NCI-H82 treated with DMSO at 0.1 percent for 48 hours (cell line): ENCODE results near the gene CACNA1A.
"Not testable (repeated sequence)": the region's sequence is repeated elsewhere in the genome, so short reads cannot be mapped to it uniquely, and the experiment has no call there.

Experiments
- DNase-seq: peaks from one replicate; lab custom pipeline; 2025; ENCODE audit not compliant: unreplicated experiment; lab: John Stamatoyannopoulos, UW

CACNA1A gene

DNA sequence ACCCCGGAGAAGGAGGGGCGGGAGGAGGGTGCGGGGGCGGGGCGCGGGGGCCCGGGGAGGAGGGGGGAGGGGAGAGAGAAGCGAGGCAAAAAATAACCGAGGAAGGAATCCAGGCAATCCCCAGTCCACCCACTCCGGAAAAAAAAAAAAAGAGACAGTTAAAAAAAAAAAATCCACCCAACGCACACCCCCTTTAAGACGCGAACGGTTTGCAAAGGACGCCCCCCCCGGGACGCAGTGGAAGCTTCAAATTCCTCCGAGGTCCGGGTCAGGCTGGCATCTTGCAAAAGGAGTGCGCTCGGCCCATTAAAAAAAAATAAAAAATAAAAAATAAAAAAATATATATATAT lies at the start of gene CACNA1A:
CACNA1A (minus strand) TSS at position 9 of the 350 bp plus-strand sequence. CDS start 255 bp downstream, outside the sequence.
- DNase-seq = no peak

DNA sequence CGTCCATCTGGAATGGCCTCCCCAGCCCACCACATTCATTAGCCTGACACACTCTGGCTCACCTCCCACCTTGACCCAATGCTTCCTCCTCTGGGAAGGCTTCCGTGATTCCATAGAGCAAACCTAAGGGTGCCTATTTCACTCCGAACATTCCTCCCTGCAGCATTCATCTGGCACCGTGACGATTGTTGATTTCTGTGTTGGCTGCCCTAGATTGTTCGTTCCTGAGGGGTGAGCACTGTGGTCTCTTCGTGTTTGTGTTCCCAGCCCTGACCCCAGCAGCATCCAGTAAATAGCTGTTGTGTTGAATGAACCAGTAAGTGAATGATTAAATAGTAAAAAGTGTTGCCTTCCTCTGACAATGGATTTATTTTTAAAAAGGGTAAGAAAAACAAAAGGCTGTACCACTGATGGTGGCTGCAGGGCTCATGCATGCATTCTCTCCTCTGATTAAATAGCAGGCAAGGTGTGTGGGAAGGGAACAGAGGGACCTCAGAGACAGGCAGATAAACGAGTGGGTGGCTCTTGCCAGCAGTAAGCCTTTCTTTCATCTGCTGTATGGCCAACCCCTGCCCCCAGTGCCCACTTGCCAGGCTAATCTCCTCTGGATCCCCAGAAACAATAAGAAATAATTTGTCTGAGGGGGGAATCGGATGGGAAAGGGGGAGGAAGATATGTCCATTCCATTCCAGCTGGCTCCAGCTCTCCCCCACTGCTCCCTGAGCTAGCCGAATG lies 48.4 kb upstream of the CACNA1A start:
- DNase-seq = no peak

DNA sequence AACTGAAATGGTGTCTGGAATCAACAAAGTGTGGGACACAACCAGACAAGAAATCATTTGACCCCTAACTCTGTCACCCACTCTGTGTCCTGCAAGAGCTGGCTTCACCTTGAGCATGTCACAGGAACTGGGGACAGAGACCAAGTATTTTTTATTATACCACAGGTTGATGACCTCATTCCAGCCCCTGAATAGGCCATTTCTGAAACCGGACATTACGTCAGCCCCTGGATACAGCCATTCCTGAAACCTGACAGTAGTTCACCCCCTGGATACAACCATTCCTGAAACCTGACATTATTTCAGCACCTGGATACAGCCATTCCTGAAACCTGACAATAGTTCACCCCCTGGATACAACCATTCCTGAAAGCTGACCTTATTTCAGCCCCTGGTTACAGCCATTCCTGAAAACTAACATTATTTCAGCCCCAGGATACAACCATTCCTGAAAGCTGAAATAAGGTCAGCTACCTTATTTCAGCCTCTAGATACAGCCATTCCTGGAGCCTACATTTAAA lies 47.7 kb upstream of the CACNA1A start:
- no peak for DNase-seq

DNA sequence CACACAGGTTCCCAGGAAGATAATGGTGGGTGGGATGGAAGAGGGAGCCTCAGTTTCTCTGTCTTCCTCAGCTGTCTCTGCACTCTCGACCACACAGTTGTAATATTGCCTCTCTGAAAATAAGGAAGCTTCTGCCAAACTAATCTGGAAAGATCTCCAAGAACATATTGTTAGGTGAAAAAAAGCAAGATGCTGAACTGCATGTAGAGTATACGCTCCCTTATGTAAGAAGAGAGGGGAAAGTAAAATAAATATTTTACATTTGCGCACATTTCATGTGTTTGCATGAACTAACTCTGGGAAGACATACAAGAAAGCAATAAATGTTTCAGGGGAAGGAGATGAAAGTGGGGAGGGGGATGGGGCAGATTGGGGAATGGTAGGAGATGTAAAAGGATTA lies 41.9 kb upstream of the CACNA1A start:
- no peak for DNase-seq

DNA sequence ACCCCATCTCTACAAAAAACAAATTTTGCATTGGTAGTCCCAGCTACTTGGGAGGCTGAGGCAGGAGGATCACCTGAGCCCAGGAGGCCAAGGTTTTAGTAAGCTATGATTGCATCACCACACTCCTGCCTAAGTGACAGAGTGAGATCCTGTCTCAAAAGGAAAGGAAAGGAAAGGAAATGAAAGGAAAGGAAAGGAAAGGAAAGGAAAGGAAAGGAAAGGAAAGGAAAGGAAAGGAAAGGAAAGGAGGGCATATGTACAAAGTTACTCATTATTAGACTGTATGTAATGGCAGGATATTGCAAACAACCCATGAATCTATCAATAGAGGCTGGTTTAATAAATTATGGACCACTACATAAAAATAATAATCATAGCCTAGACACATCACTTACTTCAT lies 40.8 kb upstream of the CACNA1A start:
- no peak for DNase-seq

DNA sequence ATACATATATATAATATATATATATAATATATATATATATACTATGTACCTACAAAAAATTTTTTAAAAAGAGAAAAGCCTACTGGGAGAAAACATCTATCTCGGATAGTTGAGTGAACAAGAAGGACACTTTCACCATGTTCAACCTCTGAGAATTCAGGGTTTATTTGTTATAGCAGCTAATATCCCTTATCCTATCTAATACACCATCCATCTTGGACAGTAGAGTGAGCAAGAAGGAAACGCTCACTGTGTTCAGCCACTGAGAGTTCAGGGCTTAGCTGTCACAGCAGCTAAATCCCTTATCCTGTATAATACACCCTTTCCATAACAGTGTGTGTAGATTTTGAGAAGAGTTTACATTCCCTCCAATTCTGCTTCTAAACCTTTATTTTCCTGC lies 38.1 kb upstream of the CACNA1A start:
- DNase-seq = no peak

DNA sequence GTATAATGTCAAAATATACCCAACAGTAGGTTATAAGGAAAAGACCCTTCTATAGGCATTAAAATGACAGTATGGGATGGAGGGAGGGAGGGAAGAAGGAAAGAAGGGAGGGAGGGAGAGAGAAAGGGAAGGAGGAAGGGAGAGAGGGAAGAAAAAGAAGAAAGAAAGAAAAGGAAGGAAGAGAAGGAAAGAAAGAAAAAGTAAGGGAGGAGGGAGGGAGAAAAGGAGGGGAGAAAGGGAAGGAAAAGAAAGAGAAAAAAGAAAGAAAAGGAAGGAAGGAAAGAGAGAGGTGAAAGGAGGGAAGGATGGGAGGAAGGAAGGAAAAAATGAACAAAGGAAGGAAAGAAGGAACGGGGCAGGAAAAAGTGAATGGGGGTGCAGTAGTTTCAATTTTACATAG lies 35.3 kb upstream of the CACNA1A start:
- no peak for DNase-seq

DNA sequence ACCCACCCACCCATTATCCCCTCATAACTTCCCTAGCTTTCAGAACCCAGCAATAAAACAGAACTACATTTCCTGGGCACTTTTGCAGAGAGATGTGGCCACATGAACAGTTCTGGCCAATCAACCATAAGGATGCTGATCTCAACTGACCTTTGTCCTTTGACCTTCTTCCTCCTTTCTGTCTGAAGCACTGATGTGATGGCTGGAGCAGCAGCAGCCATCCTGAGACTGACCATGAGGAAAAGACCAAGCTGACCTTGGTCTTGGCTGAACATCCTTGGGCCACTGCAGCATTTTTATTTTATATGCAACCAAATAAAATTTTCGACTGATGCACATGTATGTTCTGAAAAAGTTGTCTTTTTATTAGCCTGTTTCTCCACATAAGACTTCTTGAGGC lies 33.1 kb upstream of the CACNA1A start:
- DNase-seq = no peak

DNA sequence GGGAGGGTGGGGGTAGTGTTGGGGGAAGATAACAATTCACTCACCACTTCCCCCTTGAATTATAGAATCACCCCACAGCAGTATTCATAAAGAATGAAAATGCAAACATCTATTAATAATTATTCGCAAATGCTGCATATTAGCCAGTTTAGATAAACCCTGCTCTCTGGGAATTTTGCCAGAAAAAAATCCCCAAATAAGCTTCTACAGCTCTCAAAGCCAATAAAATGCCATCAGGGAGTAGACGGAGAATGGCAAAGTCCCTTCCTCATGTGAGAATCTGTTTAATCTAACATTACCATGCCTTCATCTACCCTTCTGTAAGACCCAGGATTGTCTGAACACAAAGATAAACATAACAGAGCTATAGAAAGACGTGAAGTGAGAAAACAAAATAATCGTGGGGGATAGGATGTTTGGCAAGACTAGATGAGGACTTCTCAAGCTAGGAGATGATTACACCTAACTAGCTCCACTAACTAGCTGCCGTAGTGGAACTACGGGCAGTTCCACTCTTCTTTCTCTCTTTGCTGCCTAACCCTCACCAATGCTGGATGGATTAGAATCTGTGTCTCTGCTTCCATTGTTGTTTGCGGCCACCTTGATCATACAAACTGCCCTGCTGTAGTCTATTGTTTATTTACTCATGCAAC lies 32.4 kb upstream of the CACNA1A start:
- DNase-seq = no peak

DNA sequence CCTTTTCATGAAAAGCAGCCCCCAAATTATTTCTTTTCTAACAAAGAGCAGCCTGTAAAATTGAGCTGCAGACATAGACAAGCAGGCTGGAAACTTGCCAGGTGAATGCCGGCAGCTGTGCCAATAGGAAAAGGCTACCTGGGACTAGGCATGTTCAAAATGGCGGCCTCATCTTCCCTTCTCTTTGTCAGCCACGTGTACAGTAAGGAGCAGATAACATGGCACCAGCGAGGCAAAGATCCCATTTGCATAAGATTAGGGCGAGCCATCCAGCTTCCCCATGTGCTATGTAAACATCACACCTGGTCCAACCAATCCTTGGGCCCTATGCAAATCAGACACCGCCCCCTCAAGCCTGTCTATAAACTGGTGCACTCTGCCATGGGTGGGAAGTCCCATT lies 31.2 kb upstream of the CACNA1A start:
- peak; percentile 29 for DNase-seq

DNA sequence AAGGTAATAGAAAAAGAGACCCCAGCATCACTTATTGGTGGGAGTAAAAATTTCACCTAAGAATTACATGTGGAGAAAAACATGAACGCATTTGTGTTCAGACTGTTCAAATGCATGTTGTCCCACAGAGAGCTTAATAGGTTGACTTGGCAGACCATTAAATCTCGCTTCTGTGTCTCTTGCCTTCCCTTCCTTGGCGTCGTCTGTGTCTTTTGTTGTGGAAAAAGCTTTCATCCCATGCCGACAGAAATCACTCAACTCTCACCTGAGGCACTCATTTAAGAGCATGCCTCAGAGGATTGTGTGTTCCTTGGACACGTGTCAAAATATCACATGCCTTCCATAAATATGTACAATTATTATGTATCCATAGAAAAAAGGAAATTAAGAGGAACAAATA lies 24.4 kb upstream of the CACNA1A start:
- DNase-seq = no peak

DNA sequence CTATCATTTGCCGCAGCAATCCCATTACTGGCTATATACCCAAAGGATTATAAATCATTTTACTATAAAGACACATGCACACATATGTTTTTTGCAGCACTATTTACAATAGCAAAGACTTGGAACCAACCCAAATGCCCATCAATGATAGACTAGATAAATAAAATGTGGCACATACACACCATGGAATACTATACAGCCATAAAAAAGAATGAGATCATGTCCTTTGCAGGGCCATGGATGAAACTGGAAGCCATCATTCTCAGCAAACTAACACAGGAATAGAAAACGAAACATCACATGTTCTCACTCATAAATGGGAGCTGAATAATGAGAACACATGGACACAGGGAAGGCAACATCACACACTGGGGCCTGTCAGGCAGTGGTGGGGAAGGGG lies 23.4 kb upstream of the CACNA1A start:
- DNase-seq = not testable (repeated sequence)

DNA sequence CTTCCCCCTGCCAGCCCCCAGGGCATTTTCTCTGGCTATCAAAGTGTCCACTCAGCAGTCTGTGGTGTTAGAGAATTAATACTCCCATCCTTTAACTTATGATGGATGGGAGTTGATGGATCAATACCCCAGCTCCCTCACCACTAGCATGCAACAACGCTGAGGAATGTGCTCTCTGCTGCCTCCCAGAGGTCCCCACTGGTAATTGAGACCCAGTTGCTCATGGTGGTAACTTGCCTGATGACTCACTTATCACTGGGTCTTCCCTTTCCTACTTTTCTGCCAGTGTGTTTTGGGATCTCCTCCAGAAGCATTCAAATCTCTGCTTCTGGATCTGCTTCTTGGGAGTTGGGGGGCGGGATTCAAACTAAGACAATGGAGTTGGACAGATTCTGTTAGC lies 20.3 kb upstream of the CACNA1A start:
- no peak for DNase-seq

DNA sequence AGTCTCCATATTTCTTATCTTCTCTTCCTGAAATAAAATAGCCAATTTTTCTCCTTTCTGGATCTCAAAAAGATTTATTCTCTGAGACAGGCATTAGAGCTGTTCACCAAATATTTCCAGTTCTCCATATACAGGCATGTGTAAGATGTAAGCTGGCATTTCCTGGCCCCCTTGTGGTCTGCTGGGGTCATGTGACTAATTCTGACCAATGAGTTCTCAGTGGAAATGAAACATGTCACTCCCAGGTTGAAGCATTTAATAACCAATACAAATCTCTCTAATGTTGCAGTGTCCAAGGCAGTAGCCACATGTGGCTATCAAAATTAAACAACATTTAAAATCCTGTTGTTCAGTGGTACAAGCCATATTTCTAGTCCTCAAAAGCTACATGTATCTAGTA lies 14.8 kb upstream of the CACNA1A start:
- no peak for DNase-seq

DNA sequence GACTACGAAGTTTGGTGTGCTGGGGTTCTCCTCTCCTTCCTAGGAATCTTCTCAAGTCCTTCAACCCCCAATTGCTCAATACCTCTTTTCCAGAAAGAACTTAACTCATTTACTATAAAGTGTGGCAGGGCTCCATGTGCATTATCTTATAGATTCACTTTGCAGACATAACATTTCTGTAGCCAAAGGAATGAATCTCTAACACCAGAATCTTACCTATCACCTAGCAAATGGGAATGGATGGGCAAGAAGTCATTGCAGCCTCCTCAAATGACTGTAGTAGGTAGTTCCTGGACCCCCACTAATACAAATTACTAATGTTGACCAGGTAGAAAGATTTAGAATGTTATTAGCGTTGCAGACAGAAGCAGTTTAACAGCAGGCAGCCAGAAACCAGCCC lies 5.7 kb upstream of the CACNA1A start:
- no peak for DNase-seq

DNA sequence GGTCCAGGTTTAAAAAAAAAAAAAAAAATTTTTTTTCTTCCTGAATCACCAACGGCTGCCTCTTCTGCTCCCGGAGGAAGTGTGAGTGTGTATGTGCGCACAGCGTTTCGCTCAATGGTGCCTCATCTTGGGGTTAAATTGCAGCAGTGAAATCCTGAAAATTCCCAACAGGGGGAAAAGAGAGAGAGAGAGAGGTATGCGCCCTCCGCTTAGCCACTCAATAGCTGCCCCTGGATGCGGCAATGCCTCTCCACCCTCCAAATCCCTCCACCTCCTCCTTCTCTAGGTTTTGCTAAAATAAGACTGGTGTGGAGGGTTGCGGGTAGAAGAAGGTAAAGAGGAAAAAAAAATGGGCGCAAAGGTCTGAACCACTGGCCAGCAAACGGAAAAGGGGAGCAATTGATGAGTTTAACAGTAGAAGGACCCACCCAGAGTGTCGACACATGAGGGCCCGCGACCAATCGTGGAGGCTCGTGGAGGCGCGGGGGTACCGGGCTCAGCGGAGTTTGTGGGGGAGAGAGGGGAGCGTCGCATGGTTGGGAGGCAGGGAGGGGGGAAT lies 853 bp upstream of the CACNA1A start:
- no peak for DNase-seq

DNA sequence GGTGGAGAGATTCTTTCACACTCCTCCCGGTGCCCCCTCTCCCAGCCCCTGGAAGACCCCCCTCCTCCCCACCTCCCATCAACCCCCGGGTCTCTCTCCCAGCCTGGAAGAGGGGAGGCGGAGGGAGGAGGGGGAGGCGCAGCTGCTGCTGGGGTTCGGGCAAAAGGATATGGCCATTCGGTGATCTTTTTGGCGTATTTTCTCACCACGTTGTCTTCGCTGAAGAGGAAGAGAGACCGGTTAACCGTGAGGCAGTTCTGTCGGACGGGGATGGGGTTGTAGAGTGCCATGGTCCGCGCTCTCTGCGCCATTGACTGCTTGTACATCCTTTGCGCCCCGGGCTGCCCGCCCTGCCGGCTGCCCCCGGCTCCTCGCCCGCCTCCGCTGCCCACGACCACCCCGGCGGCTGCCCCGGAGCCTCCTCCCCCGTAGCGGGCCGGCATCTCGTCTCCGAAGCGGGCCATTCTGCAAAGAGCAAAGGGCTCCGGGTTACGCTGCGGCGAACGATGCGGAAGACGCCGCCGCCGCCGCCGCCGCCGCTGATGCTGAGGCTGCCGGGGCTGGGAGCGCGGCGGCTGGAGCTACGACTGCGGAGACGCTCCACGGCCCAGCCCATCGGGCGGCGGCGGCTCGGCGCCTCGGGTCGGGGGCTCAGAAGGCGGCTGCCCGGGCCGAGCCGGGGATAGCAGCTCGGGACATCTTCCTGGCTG lies 363 bp downstream of the CACNA1A start:
- DNase-seq = no peak

DNA sequence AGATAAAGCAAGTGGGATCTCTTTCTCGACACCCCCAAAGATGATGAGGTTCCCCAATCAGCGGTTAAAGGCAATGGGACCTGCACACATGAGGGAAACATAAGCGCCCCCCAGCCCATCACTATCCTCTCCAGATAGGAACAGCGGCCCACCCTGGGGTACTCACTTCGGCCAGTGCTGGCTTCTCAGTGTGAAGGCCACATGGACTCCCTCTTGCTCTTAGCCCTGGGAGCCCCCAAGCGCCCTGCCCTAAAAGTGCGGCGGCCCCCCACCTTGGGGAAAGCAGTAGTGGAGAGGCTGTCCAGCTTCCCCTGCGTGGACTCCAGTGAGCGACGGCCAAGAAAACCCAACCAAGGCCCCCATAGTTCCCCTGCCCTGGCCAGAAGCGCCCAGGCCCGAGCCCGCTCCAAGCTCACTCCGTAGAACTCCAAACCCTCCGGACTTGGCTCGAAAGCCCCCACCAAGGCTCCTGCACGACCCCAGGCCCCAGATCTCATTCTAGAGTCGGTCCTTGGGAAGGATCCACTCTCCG lies 1.0 kb downstream of the CACNA1A start:
- no peak for DNase-seq

DNA sequence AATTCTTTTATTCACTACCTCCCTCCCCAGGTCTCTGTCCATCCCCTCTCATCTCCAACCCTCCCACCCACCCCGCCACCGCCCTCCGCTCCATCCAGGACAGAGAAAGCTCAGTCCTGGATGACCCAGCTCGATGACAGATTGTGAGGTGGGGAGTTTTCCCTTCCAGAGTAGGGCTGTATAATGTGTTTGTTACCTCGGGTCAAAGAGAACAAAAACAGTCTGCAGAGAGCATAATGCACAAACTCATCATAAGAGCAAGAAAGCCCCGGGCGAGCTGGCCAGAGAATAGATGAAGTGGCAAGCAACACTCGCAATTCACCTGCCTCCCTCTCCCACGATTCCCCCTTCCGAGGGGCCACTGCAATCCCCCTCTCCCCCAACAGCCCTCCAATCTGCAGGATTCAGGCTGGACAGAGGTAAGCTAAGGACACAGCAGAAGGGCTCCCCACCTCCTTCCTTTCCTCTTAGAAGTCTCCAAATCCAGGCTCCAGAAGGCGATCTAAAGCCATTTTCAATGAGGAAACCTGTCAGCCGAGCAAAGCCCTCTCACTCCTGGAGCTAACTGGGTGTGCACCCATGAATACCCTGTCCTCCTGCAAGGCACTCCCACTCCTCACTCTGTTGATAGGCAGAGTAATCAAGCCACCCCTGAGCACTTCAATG lies 2.6 kb downstream of the CACNA1A start:
- DNase-seq = no peak

DNA sequence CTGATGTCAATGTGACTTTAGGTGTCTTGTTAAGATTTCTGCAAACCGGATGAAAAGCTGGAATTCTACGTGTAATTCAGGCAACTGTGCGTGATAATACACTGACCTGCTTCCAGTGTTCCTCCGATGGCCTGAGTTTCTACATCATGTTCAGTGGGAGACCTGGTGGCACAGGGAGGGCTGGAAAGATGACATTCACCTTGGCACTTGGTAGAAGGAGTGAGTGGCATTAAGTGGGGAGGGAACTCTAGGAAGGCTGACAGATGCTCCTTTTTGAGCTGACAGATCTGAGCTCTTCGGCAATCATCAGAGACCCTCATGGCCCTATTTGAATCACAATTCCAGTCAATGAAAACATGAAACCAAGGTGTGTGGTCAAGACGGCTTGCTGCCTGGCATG lies 4.0 kb downstream of the CACNA1A start:
- no peak for DNase-seq

DNA sequence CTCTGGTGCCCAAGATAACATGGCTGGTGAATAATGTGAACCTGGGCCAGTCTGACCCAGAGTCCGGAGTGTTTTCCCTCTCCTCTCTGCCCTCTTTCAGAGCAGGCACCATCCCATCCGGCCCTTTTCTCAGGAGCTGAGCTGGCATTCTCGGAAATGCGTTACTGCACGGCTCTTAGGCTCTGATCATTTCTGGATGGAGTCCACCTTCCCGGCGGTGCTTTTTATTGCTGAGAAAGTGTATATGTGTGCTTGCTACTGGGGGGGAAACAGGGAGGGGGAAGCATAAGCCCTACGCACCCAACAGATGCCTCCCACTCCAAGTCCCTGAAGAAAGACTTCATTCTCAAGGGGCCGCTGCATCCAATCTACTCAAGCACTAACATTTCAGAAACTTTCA lies 6.6 kb downstream of the CACNA1A start:
- no peak for DNase-seq
